SK-N-SH treated with all-trans-retinoic acid at 6 μM for 48 hours (cell line): ENCODE results near the gene FBXL19.

Experiments
- ATAC-seq: fragments of 200-7000 bp; cut with Tn5 transposase; 3 replicates; pipeline ENCODE4 v1.9.1; 2020; ENCODE audit warnings: mild to moderate bottlenecking, moderate library complexity
- CREB5 ChIP-seq: fragments of 250-450 bp; sonication (Bioruptor Pico); IDR thresholded peaks from 2 replicates; pipeline ENCODE4 v1.5.1; 2020; ENCODE audit warnings: low read depth, mild to moderate bottlenecking, moderate library complexity
- CSDC2 ChIP-seq: fragments of 250-450 bp; sonication (Bioruptor Pico); IDR thresholded peaks from 2 replicates; pipeline ENCODE4 v1.5.0; 2020; ENCODE audit warnings: mild to moderate bottlenecking, moderate library complexity
- ESRRG ChIP-seq: fragments of 250-450 bp; sonication (Bioruptor Pico); IDR thresholded peaks from 2 replicates; pipeline ENCODE4 v1.6.1; 2021; ENCODE audit warnings: mild to moderate bottlenecking
- GLIS3 ChIP-seq: fragments of 250-450 bp; sonication (Bioruptor Pico); IDR thresholded peaks from 2 replicates; pipeline ENCODE4 v1.5.0; 2020; ENCODE audit warnings: mild to moderate bottlenecking, moderate library complexity
- ISL1 ChIP-seq: fragments of 250-450 bp; sonication (Bioruptor Pico); IDR thresholded peaks from 2 replicates; pipeline ENCODE4 v2.1.2; 2022; ENCODE audit warnings: mild to moderate bottlenecking, moderate library complexity
- OSR1 ChIP-seq: fragments of 250-450 bp; sonication (Bioruptor Pico); IDR thresholded peaks from 2 replicates; pipeline ENCODE4 v1.8.0; 2022; ENCODE audit warnings: moderate library complexity, mild to moderate bottlenecking, inconsistent platforms
- PPARA ChIP-seq: fragments of 250-450 bp; sonication (Bioruptor Pico); IDR thresholded peaks from 2 replicates; pipeline ENCODE4 v1.5.0; 2020; ENCODE audit warnings: mild to moderate bottlenecking, borderline replicate concordance
- RARB ChIP-seq: fragments of 250-450 bp; sonication (Bioruptor Pico); IDR thresholded peaks from 2 replicates; pipeline ENCODE4 v1.8.0; 2021; ENCODE audit warnings: mild to moderate bottlenecking, moderate library complexity
- SNAI2 ChIP-seq: fragments of 250-450 bp; sonication (Bioruptor Pico); IDR thresholded peaks from 2 replicates; pipeline ENCODE4 v1.5.0; 2020; ENCODE audit warnings: mild to moderate bottlenecking, moderate library complexity
- TCF4 ChIP-seq: fragments of 250-450 bp; sonication (Bioruptor Pico); IDR thresholded peaks from 2 replicates; pipeline ENCODE4 v1.8.0; 2021; ENCODE audit warnings: mild to moderate bottlenecking, moderate library complexity, borderline replicate concordance
- TOX ChIP-seq: fragments of 250-450 bp; sonication (Bioruptor Pico); IDR thresholded peaks from 2 replicates; pipeline ENCODE4 v1.8.0; 2021; ENCODE audit warnings: mild to moderate bottlenecking, moderate library complexity, borderline replicate concordance
- TSHZ2 ChIP-seq: fragments of 250-450 bp; sonication (Bioruptor Pico); IDR thresholded peaks from 2 replicates; pipeline ENCODE4 v1.5.0; 2020; ENCODE audit warnings: mild to moderate bottlenecking, moderate library complexity
- ZC3H10 ChIP-seq: fragments of 250-450 bp; sonication (Bioruptor Pico); IDR thresholded peaks from 2 replicates; pipeline ENCODE4 v1.5.1; 2021; ENCODE audit warnings: mild to moderate bottlenecking, moderate library complexity
- ZFP30 ChIP-seq: fragments of 450-650 bp; formaldehyde crosslinking; IDR thresholded peaks from 2 replicates; pipeline ENCODE4 v1.5.0; 2022; ENCODE audit warnings: mild to moderate bottlenecking, moderate library complexity
- ZNF565 ChIP-seq: fragments of 450-650 bp; formaldehyde crosslinking; conservative IDR thresholded peaks from 2 replicates; pipeline ENCODE4 v1.5.0; 2020; ENCODE audit warnings: low read depth, mild to moderate bottlenecking, moderate library complexity
- ZNF70 ChIP-seq: fragments of 450-650 bp; formaldehyde crosslinking; IDR thresholded peaks from 2 replicates; pipeline ENCODE4 v1.5.0; 2020; ENCODE audit warnings: mild to moderate bottlenecking, moderate library complexity
- ZNF8 ChIP-seq: fragments of 450-650 bp; formaldehyde crosslinking; IDR thresholded peaks from 2 replicates; pipeline ENCODE4 v1.5.0; 2020; ENCODE audit warnings: mild to moderate bottlenecking, moderate library complexity
- TF ChIP-seq, protein P1 (sequence below): fragments of 250-450 bp; sonication (Bioruptor Pico); IDR thresholded peaks from 2 replicates; pipeline ENCODE4 v1.5.1; 2021; ENCODE audit warnings: mild to moderate bottlenecking, moderate library complexity
- TF ChIP-seq, protein P2 (sequence below): fragments of 250-450 bp; sonication (Bioruptor Pico); IDR thresholded peaks from 2 replicates; pipeline ENCODE4 v1.8.0; 2021; ENCODE audit warnings: low read depth, mild to moderate bottlenecking, moderate library complexity, borderline replicate concordance

FBXL19 gene

DNA sequence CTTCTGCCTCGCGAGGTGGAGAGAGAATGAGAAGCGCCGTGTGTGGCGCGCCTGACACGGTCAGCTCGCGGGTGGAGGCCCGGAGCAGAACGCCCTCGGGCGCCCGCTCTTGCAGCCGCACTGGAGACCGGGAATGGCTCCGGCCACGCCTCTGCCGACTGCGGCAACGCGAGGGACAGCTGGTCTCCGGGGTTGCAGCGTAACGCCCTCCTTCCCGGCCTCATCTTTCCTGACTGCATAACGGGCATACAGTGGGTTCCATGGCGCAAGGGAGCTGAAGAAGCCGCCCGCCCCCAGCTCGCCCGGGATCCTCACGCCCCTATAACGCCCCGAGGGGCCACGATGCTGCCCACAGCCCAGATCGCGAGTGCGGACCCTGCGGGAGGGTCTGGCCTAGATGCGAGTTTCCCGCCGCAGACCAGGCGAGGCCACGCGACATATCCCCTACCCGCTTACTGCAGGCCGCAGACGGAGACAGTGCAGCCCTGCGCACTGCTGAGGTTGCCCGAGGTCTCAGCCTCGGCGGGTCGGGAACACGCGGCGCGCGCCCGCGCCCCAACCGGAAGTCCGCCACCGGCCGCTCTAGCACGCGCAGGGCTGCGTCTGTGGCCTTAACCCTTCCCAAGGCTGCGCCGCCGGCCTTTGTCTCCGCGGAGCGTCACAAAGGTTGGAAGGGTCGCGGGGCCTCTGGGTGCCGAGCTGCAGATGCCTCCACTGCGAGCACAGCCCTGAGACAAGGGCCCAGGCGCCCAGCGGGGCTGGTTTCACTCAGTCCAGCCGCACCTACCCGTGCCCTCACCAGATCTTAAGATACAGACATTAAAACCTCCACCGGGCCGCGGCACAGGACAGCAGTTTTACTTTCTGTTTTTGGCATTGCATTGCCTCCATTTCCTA is 48.3 kb upstream of the FBXL19 start (continued):
- TF ChIP-seq ISL1 (no peak), ZNF565 (CRISPR knock-in tag) (no peak), ZNF70 (CRISPR knock-in tag) (no peak), PPARA (no peak), ZC3H10 (CRISPR knock-in tag) (peak; percentile 66; the same call in 1 of the 2 replicates), ZNF8 (no peak), RARB (CRISPR knock-in tag) (no peak), SNAI2 (peak; percentile 78; the same call in 1 of the 2 replicates), TSHZ2 (CRISPR knock-in tag) (peak; percentile 62)

DNA sequence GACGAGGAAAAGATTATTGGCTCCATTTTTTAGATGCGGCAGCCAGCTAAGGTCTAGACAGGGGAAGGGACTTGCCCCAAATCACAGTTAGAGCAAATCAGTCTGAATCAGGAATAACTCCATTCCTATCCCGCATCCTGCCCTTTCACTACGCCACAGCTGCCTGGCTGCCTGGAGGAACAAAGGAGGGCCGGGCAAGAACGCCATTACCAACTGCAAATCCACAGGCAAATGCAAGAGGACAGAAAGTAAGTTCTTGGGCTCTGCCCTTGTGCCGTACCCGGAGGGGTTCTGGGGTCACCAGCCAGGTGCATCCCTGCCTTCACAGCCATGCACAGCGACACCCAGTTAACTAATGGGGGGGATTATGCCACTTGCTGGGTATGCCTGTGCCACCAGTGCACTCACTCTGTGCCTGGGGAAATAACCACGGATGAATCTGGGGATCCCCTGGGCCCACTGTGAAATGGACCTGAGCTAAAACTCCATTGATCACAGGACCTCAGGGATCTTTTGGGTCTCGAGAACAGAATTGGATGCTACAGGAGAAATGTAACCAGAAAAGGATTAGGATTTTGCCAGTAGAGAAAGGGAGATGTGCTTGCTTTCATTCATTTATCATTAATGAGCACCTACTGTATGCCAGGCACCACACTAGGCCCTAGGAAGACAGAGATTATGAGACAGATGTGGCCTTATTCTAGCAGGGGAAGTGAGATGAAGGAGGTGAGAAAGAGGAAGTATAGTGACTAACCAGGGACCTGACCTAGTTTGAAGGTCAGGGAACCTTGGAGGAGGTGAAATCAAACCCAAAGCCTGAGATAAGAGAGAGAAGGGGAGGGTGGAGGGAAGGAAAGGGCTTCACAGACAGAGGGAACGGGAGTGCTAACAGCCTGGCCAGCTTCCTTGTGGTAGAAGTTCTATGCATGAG is 47.2 kb upstream of the FBXL19 start:
- peak; percentile 28 for ATAC-seq
- TF ChIP-seq RARB (CRISPR knock-in tag) (no peak), ZNF70 (CRISPR knock-in tag) (0 out of 2 replicates have a peak, but pooled peaks have one; percentile 31), PPARA (no peak)
- TF ChIP-seq, protein P1, sequence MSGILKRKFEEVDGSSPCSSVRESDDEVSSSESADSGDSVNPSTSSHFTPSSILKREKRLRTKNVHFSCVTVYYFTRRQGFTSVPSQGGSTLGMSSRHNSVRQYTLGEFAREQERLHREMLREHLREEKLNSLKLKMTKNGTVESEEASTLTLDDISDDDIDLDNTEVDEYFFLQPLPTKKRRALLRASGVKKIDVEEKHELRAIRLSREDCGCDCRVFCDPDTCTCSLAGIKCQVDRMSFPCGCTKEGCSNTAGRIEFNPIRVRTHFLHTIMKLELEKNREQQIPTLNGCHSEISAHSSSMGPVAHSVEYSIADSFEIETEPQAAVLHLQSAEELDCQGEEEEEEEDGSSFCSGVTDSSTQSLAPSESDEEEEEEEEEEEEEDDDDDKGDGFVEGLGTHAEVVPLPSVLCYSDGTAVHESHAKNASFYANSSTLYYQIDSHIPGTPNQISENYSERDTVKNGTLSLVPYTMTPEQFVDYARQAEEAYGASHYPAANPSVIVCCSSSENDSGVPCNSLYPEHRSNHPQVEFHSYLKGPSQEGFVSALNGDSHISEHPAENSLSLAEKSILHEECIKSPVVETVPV = no peak

DNA sequence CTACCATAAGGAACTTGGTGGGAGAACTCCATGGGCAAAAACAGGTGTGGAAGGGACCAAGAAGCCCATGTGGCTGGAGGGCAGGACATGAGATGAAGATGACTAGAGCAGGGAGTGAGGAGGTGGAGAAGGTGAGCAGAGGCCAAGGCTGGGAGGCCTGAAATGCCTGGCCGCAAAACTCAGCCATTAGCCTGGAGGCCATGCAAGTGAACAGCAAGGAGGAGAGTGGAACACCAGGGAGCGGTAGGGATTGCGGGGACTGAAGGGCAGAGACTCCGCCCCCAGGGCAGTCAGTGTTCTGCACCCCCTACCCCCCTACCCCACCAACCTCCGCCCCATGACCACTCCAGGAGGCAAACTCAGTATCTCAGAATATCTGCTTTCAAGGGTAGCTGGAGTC is 46.5 kb upstream of the FBXL19 start:
- ATAC-seq = no peak
- no peak for TF ChIP-seq SNAI2
- TF ChIP-seq, protein P2, sequence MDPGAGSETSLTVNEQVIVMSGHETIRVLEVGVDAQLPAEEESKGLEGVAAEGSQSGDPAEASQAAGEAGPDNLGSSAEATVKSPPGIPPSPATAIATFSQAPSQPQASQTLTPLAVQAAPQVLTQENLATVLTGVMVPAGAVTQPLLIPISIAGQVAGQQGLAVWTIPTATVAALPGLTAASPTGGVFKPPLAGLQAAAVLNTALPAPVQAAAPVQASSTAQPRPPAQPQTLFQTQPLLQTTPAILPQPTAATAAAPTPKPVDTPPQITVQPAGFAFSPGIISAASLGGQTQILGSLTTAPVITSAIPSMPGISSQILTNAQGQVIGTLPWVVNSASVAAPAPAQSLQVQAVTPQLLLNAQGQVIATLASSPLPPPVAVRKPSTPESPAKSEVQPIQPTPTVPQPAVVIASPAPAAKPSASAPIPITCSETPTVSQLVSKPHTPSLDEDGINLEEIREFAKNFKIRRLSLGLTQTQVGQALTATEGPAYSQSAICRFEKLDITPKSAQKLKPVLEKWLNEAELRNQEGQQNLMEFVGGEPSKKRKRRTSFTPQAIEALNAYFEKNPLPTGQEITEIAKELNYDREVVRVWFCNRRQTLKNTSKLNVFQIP (CRISPR knock-in tag) = no peak
- TF ChIP-seq ZC3H10 (CRISPR knock-in tag) = no peak
- TF ChIP-seq ZNF565 (CRISPR knock-in tag) = no peak
- no peak; the same call in 1 of the 2 replicates for TF ChIP-seq GLIS3 (CRISPR knock-in tag)
- TF ChIP-seq OSR1 (CRISPR knock-in tag) = no peak
- TF ChIP-seq TCF4 = no peak
- TF ChIP-seq PPARA = no peak
- no peak for TF ChIP-seq ZFP30 (CRISPR knock-in tag)
- TF ChIP-seq, protein P1 = no peak
- TF ChIP-seq ISL1 = no peak

DNA sequence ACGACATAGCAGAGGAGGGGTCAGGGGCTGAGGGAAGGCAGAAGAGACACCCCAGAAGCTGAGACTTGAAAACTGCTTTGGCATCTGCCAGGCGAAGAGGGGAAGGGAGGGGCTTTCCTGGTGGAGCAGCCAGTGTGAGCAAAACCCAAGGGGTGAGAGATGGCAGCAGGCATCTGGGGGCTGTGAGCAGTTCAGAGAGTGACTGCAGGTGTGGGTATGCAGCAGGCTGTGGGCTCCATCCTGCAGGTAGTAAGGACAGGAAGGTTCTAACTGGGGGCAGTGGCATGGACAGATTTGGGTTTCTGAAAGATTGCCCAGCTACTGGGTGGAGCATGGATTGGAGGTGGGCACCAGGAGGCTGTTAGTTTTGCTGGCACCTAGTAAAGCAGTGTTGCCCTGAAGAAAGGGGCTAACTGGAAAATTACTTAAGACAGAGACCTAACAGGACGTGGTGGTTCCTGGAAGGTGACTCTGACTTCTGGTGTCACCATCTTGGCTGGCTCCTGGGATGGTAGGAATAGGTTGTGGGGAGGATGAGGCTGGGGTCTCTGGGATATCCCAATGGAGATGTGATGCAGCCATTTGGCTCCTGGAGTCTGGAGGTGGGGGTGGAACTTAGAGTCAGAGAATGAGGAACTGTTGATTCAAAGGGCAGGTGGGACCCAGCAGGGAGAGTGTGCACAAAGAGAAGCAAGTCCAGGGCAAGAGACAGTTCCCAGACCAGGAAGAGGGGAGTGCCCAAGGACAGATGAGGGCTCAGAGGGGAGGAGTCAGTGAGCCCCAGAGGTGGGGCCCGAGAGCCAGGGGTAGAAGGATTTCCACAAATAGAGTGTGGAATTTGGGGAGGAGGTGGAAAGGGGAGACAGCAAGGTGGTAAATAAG is 40.7 kb upstream of the FBXL19 start:
- peak; percentile 42 for ATAC-seq
- TF ChIP-seq CREB5 (no peak), TOX (CRISPR knock-in tag) (no peak), ZNF8 (no peak), TSHZ2 (CRISPR knock-in tag) (no peak), ESRRG (CRISPR knock-in tag) (no peak), CSDC2 (CRISPR knock-in tag) (no peak)
